GM19035 (cell line): ENCODE data around the gene TP53I3.
"Not testable (repeated sequence)": the region's sequence is repeated elsewhere in the genome, so short reads cannot be mapped to it uniquely, and the experiment has no call there.

Source experiments
- ATAC-seq: cut with Tn5 transposase; IDR thresholded peaks from one replicate; pipeline ENCODE4 v1.9.1; 2021; ENCODE audit not compliant: unreplicated experiment

TP53I3 gene

DNA sequence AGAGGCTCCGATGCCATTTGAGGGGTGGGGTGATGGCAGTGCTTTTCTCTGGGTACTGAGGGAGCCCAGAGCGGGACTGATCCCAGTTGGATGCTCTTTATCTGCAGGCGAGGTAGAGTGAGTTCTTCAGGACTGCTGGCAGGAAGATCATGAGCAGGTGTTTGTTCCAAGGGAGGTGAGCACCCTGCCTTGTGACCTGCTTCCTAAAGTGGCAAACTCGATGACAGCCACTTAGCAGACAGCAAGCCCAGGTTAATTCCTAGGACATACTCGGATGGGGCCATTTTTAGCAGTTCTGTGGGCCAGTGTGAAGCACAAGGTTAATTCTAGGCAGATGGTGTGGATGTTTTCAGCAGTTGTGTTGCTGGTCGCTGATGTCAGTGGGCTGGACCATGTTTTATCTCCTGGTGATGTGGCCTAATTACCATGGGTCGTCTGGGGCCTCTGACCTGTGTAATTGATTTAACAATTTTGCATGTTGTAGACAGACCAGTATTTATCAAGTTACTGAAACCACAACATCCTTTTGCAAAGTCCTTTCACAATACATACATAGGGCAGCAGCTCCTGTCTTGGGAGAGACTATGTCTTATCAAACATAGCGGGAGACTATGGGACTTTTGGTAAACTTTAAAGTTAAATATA lies 30.1 kb downstream of the TP53I3 start:
- ATAC-seq: no peak

DNA sequence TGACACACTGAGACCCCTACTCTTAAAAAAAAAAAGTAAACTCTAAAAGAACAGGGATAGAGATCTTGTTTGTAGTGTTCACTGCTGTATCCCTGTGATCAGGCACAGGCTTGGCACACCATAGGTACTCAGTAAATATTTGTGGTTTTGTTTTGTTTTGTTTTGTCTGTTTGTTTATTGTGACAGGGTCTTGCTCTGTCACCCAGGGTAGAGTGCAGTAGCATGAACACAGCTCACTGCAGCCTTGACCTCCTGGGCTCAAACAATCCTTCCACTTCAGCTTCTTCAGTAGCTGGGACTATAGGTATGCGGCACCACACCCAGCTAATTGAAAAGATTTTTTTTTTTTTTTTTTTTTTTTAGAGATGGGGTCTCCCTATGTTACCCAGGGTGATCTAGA lies 31.7 kb downstream of the TP53I3 start:
- ATAC-seq: no peak

DNA sequence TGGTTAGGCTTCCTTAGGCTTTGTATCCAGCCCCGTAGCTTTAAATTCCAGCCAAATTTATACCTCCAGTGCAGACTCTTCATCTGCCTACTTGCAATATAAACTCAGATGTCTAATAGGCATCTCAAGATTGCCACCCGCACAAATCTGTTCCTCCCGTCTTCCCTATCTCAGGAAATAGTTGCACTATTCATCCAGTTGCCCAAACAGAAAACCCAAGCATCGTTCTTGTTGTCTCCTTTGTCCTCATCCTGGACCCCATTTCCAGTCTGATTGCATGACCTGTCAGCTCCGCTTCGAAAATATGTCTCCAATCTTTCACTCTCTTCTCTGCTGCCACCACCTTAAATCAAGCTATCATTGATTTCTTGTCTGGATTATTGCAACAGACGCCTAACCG lies 32.8 kb downstream of the TP53I3 start:
- no peak for ATAC-seq

DNA sequence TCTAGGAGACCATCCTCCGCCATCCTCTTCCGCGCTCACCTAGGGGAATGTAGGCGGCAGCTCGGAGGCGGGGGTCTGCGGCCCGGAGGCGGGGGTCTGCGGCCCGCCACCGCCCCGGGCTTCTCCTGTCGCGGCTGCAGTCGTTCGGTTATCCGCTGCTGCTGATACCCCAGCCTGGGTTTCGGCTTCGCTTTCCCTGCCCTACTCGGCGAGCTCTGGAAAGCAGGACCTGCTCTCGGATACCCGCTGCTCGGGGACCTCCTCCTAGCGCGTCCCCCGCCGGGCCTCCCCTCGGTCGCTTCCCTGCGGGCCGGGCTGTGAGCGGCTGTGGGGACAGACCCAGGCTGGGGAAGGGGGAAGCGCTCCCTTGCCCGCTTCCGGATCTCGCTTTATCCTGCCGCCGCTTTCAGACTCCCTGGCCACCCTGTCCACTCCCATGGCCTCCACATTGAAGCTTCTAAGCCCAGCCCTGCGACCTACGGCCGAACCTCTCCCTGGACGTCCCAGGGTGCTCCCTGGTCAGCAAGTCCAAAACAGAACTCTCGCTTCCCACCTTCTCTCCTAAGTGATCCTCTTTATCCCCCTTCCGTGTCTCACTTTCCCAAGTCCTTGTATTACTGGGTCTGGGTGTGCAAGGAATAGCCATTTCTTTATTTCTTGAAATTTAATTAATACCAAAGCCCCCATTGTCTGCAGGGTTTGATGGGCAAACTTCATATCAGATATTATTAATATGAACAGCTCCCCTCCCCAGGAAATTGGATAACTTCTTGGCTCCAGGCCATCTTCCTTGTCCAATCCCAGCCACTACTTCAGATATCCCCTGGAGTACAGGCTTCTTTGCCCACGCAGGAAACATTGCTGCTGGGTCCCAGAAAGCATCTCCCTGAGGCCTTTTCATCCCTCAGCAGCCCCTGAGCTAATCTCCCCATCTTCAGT lies 34.3 kb downstream of the TP53I3 start:
- ATAC-seq: no peak

- ATAC-seq: no peak
These were observed 35.1 kb downstream of the TP53I3 start, which contains the start of gene FKBP1B for GRCh38 chr2:24049485-24050021. Gene FKBP1B (plus strand): TSS chr2:24049741. CDS start chr2:24049850, 109 bp downstream.

- no peak for ATAC-seq
These were observed 35.7 kb downstream of the TP53I3 start for GRCh38 chr2:24048769-24049484.

DNA sequence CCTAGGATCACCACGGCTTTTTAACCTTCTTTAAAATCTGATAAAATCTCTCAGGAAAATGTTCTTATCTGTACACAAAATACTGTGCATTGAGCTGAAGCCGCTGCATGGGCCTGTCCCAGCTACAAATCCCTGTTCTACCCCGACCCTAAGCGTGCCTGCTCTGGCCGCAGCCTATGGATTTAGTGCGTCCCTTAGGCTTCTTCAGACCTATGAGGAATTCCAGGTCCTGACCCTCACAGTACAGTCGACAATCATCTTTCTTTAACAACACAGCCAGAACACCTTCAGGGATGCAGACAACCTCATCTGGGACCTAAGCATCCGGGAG lies 37.0 kb downstream of the TP53I3 start:
- ATAC-seq: peak; percentile 5

DNA sequence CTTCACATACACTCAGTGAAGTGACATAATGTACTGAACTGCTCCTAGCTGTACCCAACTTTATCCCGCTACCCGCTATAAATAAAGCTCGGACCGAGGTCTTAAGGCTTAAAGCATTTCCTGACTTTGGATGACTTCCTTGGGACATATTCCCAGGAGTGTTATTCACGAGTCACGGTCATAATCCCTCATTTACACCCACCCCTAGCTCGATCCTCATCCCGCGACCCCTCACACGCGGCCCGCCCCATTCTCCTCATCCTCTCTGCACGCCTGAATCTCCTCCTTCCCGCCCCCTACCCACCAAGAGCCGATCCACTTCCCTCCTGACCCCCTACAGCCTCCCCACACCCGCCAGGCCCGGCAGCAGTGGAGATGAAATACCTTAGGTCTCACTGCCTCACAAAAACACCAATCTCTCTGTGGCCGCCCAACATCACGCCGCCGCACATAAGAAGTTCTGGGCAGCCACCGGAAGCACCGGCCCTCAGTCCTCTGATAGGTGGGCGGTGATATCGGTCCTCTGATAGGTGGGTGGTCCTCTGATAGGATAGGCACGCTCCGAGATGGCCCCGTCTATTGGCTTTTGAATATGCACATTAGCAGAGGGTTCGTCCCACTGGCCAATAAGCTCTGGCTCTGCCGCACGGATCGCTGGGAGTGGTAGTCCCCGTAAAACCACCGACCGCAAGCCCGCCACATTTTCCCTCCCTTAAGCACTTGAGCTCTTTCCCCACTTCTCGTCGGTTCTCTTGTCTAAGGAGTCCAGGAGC lies 37.5 kb downstream of the TP53I3 start, which contains the start of gene WDCP:
Gene WDCP, minus strand, starts transcription at position 462 of the 773 bp plus-strand sequence. CDS start 7,897 bp downstream, outside the sequence.
- ATAC-seq: peak; percentile 99

DNA sequence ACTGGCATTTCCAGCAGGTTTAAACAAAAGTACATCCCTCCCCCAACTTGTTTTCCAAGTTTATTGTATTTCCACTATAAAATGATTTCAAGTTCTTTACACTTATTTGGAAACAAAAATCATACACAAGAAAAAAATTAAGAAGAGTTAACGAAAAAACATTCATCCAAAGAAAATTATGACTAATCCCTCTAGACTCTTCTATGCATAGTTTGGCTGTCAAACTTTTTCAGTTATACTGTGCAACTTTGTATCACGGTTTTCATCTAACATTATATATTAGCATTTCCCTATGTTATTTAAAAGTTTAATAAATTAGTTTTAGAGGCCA lies 38.1 kb downstream of the TP53I3 start:
- ATAC-seq: no peak

DNA sequence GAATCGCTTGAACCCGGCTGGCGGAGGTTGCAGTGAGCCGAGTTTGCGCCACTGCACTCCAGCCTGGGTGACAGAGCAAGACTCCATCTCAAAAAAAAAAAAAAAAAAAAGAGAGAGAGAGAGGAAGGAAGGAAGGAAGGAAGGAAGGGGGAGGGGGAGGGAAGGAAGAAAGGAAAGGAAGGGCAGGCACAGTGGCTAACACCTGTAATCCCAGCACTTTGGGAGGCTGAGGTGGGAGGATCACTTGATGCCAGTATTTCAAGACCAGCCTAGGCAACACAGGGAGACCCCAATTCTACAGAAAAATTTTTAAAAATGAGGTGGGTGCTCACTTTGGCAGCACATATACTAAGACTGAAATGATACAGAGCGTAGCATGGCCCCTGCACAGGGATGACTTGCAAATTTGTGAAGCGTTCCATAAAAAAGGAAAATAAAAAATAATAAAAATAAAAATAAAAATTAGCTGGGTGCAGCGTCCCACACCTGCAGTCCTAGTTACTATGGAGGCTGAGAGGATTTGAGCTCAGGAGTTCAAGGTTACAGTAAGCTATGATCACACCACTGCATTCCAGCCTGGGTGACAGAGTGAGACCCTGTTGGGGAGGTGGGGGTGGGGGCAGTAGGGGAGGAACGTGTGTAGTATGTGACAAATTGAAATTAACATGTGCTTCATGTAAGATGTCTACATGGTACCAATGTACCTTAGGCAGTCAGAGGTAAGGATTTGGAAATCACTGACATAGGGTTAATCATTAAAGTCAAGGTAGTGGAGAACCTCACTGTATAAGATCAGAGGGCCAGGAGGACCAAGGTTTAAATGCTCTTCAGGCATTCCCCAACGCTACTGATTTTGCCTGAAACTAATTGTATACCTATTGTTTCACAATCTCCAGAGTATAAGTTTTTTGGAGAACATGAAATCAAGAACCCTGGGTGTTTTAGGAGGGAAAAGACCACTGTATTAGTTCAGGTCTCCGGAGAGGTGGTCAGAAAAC lies 38.8 kb downstream of the TP53I3 start:
- no peak for ATAC-seq

- ATAC-seq: not testable (repeated sequence)
These were observed 41.5 kb downstream of the TP53I3 start for GRCh38 chr2:24043133-24043532.

- no peak for ATAC-seq
These were observed 44.1 kb downstream of the TP53I3 start for GRCh38 chr2:24040511-24040910.

DNA sequence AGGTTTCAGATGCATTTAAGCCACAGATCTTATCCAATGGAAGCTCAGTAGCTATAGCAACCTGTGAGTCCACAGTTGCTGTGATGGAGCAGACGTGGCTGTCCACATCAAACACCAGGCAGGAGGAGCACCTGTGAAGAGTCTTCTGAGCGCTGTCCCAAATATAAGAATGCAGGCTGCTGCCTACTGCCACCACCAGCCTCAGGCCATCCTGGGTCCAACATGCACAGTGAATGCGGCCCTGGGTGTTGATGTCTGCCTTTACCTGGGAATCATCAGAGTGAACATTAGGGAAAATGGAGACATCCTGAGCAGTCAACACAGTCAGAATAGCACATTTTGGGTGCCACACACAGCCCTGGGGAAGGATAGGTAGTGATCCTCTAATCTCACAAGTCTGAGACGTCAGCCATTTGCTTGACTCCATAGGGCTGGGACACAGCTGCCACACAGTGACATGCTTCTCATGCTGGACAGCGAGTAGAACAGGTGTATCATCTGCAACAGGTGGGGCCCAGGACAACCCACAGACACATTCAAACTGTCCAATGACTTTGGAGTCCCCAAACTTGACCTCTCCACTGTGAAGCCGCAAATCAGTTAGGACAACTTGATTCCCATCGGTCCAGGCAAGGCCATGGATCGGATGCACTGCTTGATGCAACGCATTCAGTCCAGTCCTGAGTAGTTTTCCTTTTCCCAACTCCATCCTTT lies 45.7 kb downstream of the TP53I3 start:
- no peak for ATAC-seq
